ENCODE results near the gene TLCD3A. TPM values are rescaled to one million over a fixed set of nuclear protein-coding genes. Genes with fewer than 3 reads are reported as not detected.

Gene TLCD3A
- total and polyA plus RNA-seq, 2 of the 4 experiments (the other 2 are of a cell fraction) = 15.2 to 35.0 TPM

DNA sequence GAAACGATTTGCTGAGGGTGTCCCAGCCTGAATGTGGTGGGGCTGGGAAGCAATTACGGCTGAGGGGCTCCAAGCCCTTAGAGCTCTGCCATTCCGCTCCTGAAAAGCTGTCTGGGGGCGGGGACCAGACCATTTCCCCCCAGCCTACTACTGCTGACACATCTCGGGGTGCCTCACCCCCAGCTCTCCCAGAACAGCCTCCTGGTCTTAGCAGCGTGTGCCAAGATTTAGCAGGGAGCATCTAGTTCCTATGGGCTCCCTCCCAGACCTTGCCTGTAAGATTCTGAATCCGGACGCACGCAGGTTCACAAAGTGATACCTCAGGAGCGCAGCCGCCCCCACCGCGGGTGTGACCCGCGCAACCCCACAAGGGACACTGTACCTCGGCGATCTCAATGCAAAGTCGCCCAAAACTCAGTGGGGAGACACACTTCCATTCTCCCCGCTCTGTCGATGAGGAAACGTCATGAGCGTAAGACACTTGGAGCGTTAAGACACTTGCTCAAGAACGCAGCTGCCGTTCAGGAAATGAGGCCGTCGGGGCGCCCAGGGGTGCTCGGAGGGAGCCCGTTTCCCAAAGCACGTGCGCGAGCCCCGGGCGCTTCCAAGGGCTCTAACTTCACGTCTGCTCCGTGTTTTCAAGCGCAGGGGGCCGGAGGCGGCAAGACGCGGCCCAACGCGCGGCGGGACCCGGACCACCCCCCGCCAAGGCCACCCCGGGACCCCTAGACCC lies 19.0 kb downstream of the TLCD3A start:
- BruUV-seq (replicated peaks) = no TSS peak
- TF ChIP-seq BHLHE40 (IDR thresholded peaks at IDR 0.05; ENCODE audit: low read depth, low read length) = peak; percentile 69
- TF ChIP-seq CEBPB (IDR thresholded peaks at IDR 0.05; ENCODE audit: low read depth, low read length) = no peak
- TF ChIP-seq, protein P1, sequence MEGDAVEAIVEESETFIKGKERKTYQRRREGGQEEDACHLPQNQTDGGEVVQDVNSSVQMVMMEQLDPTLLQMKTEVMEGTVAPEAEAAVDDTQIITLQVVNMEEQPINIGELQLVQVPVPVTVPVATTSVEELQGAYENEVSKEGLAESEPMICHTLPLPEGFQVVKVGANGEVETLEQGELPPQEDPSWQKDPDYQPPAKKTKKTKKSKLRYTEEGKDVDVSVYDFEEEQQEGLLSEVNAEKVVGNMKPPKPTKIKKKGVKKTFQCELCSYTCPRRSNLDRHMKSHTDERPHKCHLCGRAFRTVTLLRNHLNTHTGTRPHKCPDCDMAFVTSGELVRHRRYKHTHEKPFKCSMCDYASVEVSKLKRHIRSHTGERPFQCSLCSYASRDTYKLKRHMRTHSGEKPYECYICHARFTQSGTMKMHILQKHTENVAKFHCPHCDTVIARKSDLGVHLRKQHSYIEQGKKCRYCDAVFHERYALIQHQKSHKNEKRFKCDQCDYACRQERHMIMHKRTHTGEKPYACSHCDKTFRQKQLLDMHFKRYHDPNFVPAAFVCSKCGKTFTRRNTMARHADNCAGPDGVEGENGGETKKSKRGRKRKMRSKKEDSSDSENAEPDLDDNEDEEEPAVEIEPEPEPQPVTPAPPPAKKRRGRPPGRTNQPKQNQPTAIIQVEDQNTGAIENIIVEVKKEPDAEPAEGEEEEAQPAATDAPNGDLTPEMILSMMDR (conservative IDR thresholded peaks at IDR 0.05; ENCODE audit: low read depth, low read length) = no peak
- TF ChIP-seq, protein P2, sequence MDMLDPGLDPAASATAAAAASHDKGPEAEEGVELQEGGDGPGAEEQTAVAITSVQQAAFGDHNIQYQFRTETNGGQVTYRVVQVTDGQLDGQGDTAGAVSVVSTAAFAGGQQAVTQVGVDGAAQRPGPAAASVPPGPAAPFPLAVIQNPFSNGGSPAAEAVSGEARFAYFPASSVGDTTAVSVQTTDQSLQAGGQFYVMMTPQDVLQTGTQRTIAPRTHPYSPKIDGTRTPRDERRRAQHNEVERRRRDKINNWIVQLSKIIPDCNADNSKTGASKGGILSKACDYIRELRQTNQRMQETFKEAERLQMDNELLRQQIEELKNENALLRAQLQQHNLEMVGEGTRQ (IDR thresholded peaks at IDR 0.05; ENCODE audit: low read depth, low read length) = no peak
- no peak for TF ChIP-seq ELK1 (IDR thresholded peaks at IDR 0.05; ENCODE audit: borderline replicate concordance, low read depth, low read length)
- peak; percentile 59; the same call in 1 of the 2 replicates for TF ChIP-seq MXI1 (IDR thresholded peaks at IDR 0.05; ENCODE audit: borderline replicate concordance, low read depth, low read length)
- H3K27me3 ChIP-seq (ENCODE audit: control insufficient read depth, insufficient read depth, low read length) = no peaks in the 10 kb centered on the region
- H3K79me1 ChIP-seq (ENCODE audit: low read depth in 1 of 2, low read length in 2 of 2) = peaks cover 23 to 50% of the 10 kb centered on the region in 2 experiments
- H3K14ac ChIP-seq (replicated peaks; ENCODE audit: low read depth, low read length) = peak overlapping the region; percentile 67
- 0% methylated on average over 37 of the region's 49 CpGs; no CpG with 5 or more reads in 1 of the 2 experiments for WGBS, 2 experiments (ENCODE audit: extremely low coverage in 2 of 2, insufficient read length in 1 of 2)
- H3K4me1 ChIP-seq (ENCODE audit: control insufficient read depth, insufficient read depth, low read length) = peaks cover 10% of the 10 kb centered on the region
- H2BK5ac ChIP-seq (ENCODE audit: low read depth, low read length, poor library complexity, severe bottlenecking) = peak overlapping the region; percentile 57
- H3K4me3 ChIP-seq (ENCODE audit: insufficient read depth, low read depth, low read length) = peak overlapping the region; percentile 88
- peak overlapping the region; percentile 50; the same call in 1 of the 2 replicates for H4K5ac ChIP-seq (ENCODE audit: low read depth, low read length)
- peak overlapping the region; percentile 60 for H3K4ac ChIP-seq (ENCODE audit: low read depth, low read length)
- H2AFZ ChIP-seq (replicated peaks; ENCODE audit: low read length, poor library complexity) = peak overlapping the region; percentile 99
- peak overlapping the region; percentile 84 for H3K9ac ChIP-seq (ENCODE audit: low read depth, low read length)
- H3K56ac ChIP-seq (ENCODE audit: extremely low read depth, insufficient read depth, low read length) = no peak overlapping the region; the same call in 1 of the 2 replicates
- peak overlapping the region; percentile 33 to 78; a peak in 3 of 4 replicates for H4K8ac ChIP-seq (ENCODE audit: low read depth in 2 of 2, low read length in 2 of 2)
- peak overlapping the region; percentile 56; the same call in 1 of the 2 replicates for H3K27ac ChIP-seq (ENCODE audit: insufficient read depth, low read length)
- peaks cover 17% of the 10 kb centered on the region for H3K9me1 ChIP-seq (ENCODE audit: insufficient read depth, low read length)
- ChIA-PET POLR2A (ENCODE audit: unreplicated experiment) (no interaction called here), CTCF (no interaction called here)
- peak overlapping the region; percentile 98 for H3K4me2 ChIP-seq (ENCODE audit: low read depth, low read length)
- DNase-seq (peak; percentile 45), ATAC-seq (ENCODE audit: low read depth) (peak; percentile 49)
- peak overlapping the region; percentile 59 for H2AK5ac ChIP-seq (ENCODE audit: low read depth, low read length)
- peaks cover 10% of the 10 kb centered on the region for H4K20me1 ChIP-seq (ENCODE audit: insufficient read depth, low read length)
- peak overlapping the region; percentile 32; the same call in 1 of the 2 replicates for H3K18ac ChIP-seq (ENCODE audit: low read depth, low read length)
- in situ Hi-C loops (cut with MboI; ENCODE audit: low sequenced_read_pairs) (no loop called here), intact Hi-C loops (cut with micrococcal nuclease) (no loop called here), dilution Hi-C loops (cut with HindIII; ENCODE audit: low sequenced_read_pairs, unreplicated experiment) (no loop called here)
- no peaks in the 10 kb centered on the region for H3K9me3 ChIP-seq (ENCODE audit: control insufficient read depth, insufficient read depth, low read length)
- H2BK20ac ChIP-seq (ENCODE audit: low read depth, low read length) = no peak overlapping the region
- peak overlapping the region; percentile 98 for H2AK9ac ChIP-seq (replicated peaks; ENCODE audit: low read depth, low read length, poor library complexity)
- H3K23ac ChIP-seq (ENCODE audit: low read depth, low read length) = peak overlapping the region; percentile 77
- peaks cover 18% of the 10 kb centered on the region for H3K36me3 ChIP-seq (ENCODE audit: control insufficient read depth, insufficient read depth, low read length)
- H2BK15ac ChIP-seq (ENCODE audit: low read depth, low read length) = no peak overlapping the region
- peak overlapping the region; percentile 13; the same call in 1 of the 2 replicates for H2BK120ac ChIP-seq (ENCODE audit: low read depth, low read length)
- peak overlapping the region; percentile 53; the same call in 1 of the 2 replicates for H4K91ac ChIP-seq (ENCODE audit: insufficient read depth, low read depth, low read length)
